ENCODE measurements around the gene ZNF518A. TPM values are rescaled to one million over a fixed set of nuclear protein-coding genes. Genes with fewer than 3 reads are reported as not detected.

The ZNF518A gene
- total RNA-seq: 10 to 100 TPM in 1 of 6 experiments, 1 to 10 TPM in 5; 6.7 to 10.4 (median 8.8) TPM
- long read RNA-seq, partial matches to known transcripts: 0 of 2 reads
- long read RNA-seq, other reads (novel, unspliced or antisense): 2 of 2 reads

- no peaks in the 10 kb centered on the region for H3K9me3 ChIP-seq
- intact Hi-C loops (cut with DNase I): loop anchor here in 1 of 2 donors (2.0 kb wide), 1 partner anchor 39 kb away; no protein-coding TSS in a partner anchor
- ATAC-seq (peak; percentile 94 to 99 (median 95)), DNase-seq (peak; percentile 93 to 94 (median 94))
- H3K27ac ChIP-seq: peak within 1 kb of the TSS; percentile 89 to 96 (median 91)
- peaks cover 0 to 13% of the 10 kb centered on the region in 2 donors for H3K27me3 ChIP-seq
- WGBS (ENCODE audit: insufficient coverage, low coverage, low lambda C conversion rate, missing lambda C conversion rate): 13% methylated on average over 17 of the region's 48 CpGs
- peak within 1 kb of the TSS; percentile 72 to 83 (median 80) for H3K4me3 ChIP-seq
- H3K36me3 ChIP-seq: peaks cover 0 to 20% (median 5%) of the 10 kb centered on the region in 4 donors
- H3K4me1 ChIP-seq: peaks cover 0 to 15% (median 0%) of the 10 kb centered on the region in 4 donors
- TF ChIP-seq POLR2A (IDR thresholded peaks at IDR 0.05) (peak; percentile 38), CTCF (IDR thresholded peaks at IDR 0.05) (no peak)
Observed at GRCh38 chr10:96129387-96130325, at the start of gene ZNF518A. TSS of gene ZNF518A (plus strand) at chr10:96130297. CDS start at chr10:96156323, 26,026 bp downstream.

GRCh38 chr10:96082153-96082552 is 47.9 kb upstream of the ZNF518A start:
- Histone ChIP-seq H3K27ac (no peak overlapping the region), H3K36me3 (no peaks in the 10 kb centered on the region), H3K4me1 (no peaks in the 10 kb centered on the region), H3K4me3 (no peak overlapping the region), H3K9me3 (no peaks in the 10 kb centered on the region), H3K27me3 (no peaks in the 10 kb centered on the region)
- WGBS (ENCODE audit: insufficient coverage, low coverage, low lambda C conversion rate, missing lambda C conversion rate): 100% methylated on average over 1 of the region's 2 CpGs
- TF ChIP-seq POLR2A (IDR thresholded peaks at IDR 0.05): no peak
- TF ChIP-seq CTCF (IDR thresholded peaks at IDR 0.05): no peak
- no peak for DNase-seq
- ATAC-seq: no peak
- intact Hi-C loops (cut with DNase I): no loop called here

GRCh38 chr10:96082748-96083147 is 47.3 kb upstream of the ZNF518A start:
- DNase-seq (no peak), ATAC-seq (no peak)
- no peaks in the 10 kb centered on the region for H3K4me1 ChIP-seq
- no peaks in the 10 kb centered on the region for H3K36me3 ChIP-seq
- intact Hi-C loops (cut with DNase I): no loop called here
- H3K4me3 ChIP-seq: no peak overlapping the region
- no peaks in the 10 kb centered on the region for H3K27me3 ChIP-seq
- H3K9me3 ChIP-seq: no peaks in the 10 kb centered on the region
- no peak for TF ChIP-seq CTCF (IDR thresholded peaks at IDR 0.05)
- 78% methylated on average over 1 of the region's 1 CpG for WGBS (ENCODE audit: insufficient coverage, low coverage, low lambda C conversion rate, missing lambda C conversion rate)
- no peak overlapping the region for H3K27ac ChIP-seq

- ATAC-seq (peak; percentile 41 to 53 (median 48)), DNase-seq (no peak)
- peak overlapping the region; percentile 92 to 97 (median 96) for H3K27ac ChIP-seq
- WGBS (ENCODE audit: insufficient coverage, low coverage, low lambda C conversion rate, missing lambda C conversion rate): 37% methylated on average over 2 of the region's 2 CpGs
- peak overlapping the region; percentile 61 to 71 (median 68) for H3K4me3 ChIP-seq
- TF ChIP-seq CTCF (IDR thresholded peaks at IDR 0.05): peak in 1 of 4 donors; percentile 23
- TF ChIP-seq POLR2A (IDR thresholded peaks at IDR 0.05): no peak
- intact Hi-C loops (cut with DNase I): no loop called here
- H3K4me1 ChIP-seq: no peaks in the 10 kb centered on the region
- H3K9me3 ChIP-seq: no peaks in the 10 kb centered on the region
- H3K27me3 ChIP-seq: peaks cover 0 to 5% of the 10 kb centered on the region in 2 donors
- no peaks in the 10 kb centered on the region for H3K36me3 ChIP-seq
Observed at GRCh38 chr10:96089116-96089515, 41.0 kb upstream of the ZNF518A start.

Measured in right lobe of liver (tissue), 6 donors.